Astrocyte (in vitro differentiated cells and primary cell): ENCODE results near the gene BCAT1.

ENCODE experiments used
- CTCF ChIP-seq: IDR thresholded peaks from 2 replicates; pipeline ENCODE4 v1.5.1; 2011; ENCODE audit warnings: low read depth, mild to moderate bottlenecking, inconsistent platforms, low read length, moderate library complexity; ENCODE audit not compliant: insufficient read depth
- EZH2 ChIP-seq: IDR thresholded peaks from 2 replicates; pipeline ENCODE4 v1.6.1; 2012; ENCODE audit warnings: mild to moderate bottlenecking, low read length, inconsistent platforms; ENCODE audit not compliant: insufficient read depth

- TF ChIP-seq CTCF (no peak), EZH2 (no peak)
Observed at GRCh38 chr12:24919346-24920001, 29.4 kb downstream of the BCAT1 start.
